H4 (cell line): ENCODE measurements around the gene PNN. TPM values are rescaled to one million over a fixed set of nuclear protein-coding genes. Genes with fewer than 3 reads are reported as not detected.
"Not testable (repeated sequence)": the region's sequence is repeated elsewhere in the genome, so short reads cannot be mapped to it uniquely, and the experiment has no call there.

Experiments
- DNase-seq: peaks from one replicate; pipeline ENCODE4 v3.0.0-alpha.2; 2015; ENCODE audit warnings: low spot score
- total RNA-seq: library from RNA; depleted of rRNA; stranded (reverse); fragments of >200 nt; shearing (Covaris generic); gene quantifications from 2 replicates; pipeline ENCODE4 v1.2.3, GENCODE V29; 2014

Gene PNN
- total RNA-seq, 1 experiment from 2014 or later: 23.1 TPM

DNA sequence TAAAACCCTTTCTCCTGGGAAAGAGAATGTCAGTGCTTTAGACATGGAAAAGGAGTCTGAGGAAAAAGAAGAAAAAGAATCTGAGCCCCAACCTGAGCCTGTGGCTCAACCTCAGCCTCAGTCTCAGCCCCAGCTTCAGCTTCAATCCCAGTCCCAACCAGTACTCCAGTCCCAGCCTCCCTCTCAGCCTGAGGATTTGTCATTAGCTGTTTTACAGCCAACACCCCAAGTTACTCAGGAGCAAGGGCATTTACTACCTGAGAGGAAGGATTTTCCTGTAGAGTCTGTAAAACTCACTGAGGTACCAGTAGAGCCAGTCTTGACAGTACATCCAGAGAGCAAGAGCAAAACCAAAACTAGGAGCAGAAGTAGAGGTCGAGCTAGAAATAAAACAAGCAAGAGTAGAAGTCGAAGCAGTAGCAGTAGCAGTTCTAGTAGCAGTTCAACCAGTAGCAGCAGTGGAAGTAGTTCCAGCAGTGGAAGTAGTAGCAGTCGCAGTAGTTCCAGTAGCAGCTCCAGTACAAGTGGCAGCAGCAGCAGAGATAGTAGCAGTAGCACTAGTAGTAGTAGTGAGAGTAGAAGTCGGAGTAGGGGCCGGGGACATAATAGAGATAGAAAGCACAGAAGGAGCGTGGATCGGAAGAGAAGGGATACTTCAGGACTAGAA lies 6.1 kb downstream of the PNN start:
- no peak for DNase-seq

DNA sequence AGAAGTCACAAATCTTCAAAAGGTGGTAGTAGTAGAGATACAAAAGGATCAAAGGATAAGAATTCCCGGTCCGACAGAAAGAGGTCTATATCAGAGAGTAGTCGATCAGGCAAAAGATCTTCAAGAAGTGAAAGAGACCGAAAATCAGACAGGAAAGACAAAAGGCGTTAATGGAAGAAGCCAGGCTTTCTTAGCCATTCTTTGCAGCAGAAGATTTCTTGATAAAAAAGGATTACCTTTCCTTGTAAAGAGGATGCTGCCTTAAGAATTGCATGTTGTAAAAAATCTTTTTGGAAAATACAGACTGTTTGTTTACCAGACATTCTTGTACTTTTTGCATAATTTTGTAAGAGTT lies 6.6 kb downstream of the PNN start:
- DNase-seq: no peak

DNA sequence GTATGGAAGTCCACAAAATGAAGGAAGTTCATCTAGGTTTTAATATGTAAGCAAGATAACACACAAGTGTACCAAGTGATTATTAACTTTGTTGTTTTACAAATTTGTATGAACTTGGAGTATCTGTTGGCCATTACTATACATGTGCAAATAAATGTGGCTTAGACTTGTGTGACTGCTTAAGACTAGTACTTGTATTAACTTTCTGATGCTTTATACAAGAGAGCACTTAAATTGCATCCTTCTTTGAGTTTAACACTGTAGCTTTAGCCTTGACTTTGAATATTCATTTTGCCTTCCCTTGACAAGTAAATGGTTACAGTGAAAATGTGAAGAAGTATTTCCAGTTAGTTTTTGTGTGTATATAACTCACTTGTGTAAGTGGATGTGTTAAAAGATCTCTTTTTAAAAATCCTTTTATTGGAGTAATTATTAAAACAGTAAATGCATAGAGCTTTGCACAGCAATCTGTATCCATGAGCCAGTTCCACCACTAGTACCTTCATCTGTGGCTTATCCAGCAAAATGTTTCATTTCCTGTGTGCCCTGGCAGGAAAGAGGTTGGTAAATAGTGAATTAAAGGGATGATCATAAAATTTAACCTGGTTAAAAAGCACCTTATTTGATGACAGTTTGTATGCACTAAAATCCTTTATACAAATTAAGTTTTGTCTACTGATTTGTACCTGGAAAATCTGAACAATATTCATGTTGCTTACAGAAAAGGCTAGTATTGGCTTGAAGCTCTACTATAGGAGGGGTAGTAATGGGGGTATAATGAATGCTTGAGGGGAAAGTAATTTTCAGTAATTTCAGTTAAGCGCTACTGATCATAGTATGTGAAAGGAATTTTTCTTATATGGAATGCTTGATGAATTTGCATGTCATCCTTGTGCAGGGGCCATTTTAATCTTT lies 8.0 kb downstream of the PNN start:
- no peak for DNase-seq

DNA sequence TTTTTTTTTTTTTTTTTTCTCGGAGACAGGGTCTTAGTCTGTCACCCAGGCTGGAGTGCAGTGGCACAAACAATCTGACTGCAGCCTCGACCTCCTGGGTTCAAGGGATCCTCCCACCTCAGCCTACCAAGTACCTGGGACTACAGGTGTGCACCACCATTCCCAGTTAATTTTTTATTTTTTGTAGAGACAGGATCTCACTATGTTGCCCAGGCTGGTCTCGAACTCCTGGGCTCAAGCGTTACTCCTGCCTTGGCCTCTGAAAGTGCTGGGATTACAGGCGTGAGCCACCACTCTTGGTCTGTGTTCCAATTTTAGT lies 8.6 kb downstream of the PNN start:
- DNase-seq: not testable (repeated sequence)

DNA sequence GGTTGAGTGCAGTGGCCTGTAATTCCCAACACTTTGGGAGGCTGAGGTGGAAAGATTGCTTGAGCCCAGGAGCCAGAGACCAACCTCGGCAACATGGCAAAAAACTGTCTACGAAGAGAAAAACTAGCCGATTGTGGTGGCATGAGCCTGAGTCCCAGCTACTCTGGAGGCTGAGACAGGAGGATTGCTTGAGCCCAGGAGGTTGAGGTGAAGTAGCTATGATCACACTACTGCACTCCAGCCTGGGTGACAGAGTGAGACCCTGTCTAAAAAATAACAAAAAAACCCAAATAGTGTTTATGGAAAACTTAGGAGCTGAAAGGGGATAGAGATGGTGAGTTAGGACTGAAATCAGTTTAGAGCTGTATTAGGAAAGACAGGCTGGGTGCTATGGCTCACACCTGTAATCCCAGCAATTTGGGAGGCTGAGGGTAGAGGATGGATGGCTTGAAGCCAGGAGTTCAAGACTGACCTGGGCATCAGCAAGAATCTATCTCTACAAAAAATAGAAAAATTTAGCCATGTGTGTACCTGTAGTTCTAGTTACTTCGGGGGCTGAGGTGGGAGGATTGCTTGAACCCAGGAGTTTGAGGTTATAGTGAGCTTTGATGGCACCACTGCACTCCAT lies 9.7 kb downstream of the PNN start:
- no peak for DNase-seq

DNA sequence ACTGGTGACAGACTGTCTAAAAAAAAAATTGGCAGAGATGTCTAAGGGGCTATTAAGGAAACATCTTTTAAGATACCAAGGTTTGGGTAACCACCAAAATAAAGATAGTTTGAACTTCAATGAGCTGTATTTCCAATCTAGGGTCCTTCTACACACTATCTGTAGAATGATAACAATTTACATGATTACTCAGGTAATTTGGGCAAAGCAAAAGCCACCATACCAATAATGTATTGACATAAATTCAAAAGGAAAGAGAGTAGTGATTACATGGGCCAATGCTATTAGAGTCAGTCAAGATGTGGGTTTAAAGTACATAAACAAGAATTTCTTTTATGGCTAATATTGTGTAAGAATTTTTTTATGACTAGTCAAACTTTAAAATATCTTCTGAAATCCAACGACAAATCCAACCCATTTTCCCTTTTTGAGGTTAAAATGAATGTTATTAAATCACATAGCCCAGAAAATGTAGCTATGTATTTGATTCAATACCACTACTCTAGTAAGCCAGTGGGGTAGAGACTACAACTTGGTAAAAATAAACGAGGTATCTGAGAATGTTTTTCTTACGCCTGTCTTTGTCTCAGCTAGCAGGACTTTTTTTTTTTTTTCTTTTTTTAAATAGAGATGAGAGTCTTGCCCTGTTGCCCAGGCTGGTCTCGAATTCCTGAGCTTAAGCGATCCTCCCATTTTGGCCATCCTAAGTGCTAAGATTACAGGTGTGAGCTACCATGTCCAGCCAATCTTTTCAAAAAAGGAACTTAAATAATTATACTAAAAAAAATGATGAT lies 10.4 kb downstream of the PNN start:
- DNase-seq: no peak

DNA sequence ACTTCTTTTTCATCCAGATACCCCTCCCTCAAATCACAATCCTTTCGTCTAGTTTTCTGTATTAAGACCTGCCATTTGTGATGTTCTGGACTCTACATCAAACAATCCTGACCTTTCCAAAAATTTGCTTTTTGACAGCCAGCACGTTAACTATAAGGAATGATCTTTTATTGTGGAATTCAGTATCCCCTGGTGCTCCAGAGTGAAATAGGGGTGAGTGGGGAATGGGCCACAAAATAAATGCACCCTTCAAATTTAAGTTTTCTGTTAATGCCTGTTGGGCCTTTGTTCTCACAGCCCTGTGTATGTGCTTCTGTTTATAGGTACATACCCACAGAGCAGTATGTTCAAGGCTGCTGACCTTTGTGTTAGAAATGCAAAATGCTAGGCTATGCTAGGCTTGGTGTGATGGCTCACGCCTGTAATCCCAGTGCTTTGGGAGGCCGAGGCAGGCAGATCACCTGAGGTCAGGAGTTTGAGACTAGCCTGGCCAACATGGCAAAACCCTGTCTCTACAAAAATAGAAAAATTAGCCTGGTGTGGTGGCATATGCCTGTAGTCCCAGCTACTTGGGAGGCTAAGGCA lies 12.0 kb downstream of the PNN start:
- DNase-seq: no peak

DNA sequence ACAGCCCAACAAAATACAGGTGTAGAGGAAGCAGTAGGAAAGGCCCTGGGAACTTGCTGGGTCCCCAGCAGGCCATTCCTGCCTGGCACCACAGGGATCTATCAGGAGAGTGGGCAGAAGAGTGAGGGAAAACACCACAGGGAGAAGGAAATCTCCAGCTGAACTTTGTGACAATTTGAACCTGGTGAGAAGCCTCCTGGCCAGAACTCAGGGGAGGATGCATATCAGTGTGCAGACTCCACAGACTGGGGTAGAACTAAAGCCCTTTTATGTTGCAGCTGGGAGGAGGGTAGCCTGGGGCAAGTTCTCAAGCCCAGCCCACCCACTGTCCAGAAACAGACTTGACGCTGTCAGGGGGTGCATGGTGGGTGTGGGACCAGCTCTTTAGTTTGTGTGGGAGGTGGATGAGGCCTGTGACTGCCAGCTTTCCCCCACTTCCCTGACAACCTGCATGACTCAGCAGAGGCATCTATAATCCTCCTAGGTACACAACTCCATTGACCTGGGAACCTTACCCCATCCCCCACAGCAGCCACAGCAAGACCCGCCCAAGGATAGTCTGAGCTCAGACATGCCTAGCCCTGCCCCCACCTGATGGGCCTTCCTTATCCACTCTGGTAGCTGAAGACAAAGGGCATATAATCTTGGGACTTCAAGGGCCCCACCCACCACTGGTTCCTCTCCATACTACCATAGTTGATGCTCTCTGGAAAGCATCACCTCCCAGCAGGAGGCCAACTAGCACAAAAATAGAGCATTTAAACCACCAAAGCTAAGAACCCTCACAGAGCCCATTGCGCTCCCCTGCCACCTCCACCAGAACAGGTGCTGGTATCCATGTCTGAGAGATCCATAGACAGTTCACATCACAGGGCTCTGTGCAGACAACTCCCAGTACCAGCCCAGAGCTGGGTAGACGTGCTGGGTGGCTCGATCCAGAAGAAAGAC lies 28.9 kb downstream of the PNN start:
- peak; percentile 23 for DNase-seq

DNA sequence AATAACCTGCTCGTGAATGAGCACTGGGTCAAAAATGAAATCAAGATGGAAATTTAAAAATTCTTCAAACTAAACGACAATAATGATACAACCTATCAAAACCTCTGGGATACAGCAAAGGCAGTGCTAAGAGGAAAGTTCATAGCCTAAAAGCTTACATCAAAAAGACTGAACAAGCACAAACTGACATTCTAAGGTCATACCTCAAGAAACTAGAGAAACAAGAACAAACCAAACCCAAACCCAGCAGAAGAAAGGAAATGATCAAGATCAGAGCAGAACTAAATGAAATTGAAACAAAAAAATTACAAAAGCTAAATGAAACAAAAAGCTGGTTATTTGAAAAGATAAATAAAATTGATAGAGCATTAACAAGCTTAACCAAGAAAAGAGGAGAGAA lies 32.4 kb downstream of the PNN start:
- DNase-seq: not testable (repeated sequence)

DNA sequence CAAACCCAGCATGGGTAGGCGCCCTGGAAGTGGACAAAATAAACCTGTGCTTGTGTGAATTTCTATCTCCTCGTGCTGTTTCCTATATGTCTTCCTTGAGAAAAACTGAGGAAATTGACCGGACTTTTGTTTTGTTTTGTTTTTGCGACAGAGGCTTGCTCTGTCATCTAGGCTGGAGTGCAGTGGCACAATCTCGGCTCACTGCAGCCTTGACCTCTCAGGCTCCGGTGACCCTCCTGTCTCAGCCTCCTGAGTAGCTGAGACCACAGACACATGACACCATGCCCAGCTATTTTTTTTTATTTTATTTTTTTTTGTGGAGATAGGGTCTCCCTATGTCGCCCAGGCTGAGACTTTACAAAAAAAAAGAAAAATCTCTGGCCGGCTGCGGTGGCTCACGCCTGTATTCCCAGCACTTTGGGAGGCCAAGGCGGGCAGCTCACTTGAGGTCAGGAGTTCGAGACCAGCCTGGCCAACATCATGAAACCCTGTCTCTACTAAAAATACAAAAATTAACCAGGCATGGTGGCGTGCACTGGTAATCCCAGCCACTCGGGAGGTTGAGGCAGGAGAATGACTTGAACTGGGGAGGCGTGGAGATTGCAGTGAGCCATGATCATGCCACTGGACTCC lies 36.2 kb downstream of the PNN start:
- DNase-seq: no peak

DNA sequence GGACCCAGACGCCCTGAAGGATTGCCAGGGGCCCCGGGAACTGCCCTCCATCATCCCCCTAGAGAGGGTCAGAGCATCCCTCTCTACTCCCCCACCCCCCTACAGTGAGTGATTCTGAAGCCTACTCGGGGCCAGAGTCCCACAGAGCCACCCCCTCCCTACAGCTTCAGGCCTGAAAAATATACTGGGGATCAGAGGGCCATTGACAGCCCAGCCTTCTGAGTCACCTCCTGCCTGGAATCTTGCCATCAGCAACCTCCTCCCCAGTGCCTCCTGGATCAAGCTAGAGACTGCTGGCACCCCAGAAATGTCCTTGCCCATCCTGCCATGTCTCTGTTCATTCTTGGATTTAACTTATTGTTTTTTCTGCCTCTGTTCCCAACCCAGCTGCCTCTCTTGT lies 37.0 kb downstream of the PNN start:
- no peak for DNase-seq

DNA sequence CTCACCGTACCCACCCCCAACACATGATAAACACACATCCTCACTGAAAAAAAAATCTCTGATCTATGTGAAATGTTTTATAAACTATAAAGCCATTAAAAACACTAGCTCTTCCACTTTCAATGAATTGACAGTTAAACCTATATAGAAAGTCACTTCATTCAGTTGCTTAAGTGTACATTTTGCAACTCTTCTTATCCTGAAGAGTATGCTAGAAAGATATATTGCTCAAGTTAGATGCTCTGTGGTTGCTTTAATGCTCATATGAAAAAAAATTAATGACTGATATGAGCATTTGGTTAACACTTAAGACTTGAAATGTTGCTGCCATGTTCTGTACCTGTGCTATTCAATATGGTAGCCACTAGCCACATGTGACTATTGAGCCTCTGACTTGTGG lies 37.6 kb downstream of the PNN start:
- DNase-seq: no peak

DNA sequence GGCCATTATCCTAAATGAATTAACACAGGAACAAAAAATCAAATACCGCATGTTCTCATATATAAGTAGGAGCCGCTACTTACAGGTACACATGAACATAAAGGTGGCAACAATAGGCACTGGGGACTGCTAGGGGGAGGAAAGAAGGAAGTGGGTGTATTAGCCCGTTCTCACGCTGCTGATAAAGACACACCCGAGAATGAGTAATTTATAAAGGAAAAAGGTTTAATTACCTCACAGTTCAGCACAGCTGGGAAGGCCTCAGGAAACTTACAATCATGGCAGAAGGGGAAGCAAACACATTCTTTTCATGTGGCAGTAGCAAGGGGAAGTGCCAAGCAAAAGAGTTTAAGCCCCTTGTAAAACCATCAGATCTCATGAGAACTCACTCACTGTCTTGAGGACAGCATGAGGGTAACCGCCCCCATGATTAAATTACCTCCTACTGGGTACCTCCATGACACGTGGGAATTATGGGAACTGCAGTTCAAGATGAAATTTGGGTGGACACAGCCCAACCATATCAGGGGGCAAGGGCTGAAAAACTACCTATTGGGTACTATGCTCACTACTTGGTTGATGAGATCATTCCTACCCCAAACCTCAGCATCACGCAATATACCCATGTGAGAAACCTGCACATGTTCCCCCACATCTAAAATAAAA lies 42.3 kb downstream of the PNN start:
- no peak for DNase-seq

DNA sequence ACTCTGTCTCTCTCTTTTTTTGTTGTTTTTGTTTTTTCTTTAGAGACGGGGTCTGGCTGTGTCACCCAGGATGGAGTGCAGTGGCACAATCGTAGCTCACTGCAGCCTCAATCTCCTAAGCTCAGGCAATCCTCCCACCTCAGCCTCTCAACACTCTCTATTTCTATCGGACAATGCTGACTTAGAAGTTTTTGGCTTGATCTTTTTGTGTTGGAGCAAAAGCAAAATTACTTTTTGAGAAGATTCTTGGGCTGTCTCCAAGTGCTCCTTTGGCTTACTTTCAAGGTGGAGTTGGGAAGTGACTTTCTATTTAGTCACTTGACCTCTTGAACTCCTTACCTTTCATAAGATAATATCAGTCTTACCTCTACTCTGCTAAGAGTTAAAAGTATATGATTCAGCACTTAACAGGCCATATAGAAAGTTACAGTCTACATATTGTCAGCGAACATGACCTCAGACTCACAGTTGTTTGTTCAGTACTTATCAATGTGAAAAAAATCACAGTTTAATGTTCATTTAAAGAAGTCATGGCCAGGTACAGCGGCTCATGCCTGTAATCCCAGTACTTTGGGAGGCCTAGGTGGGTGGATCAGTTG lies 43.2 kb downstream of the PNN start:
- peak; percentile 8 for DNase-seq

DNA sequence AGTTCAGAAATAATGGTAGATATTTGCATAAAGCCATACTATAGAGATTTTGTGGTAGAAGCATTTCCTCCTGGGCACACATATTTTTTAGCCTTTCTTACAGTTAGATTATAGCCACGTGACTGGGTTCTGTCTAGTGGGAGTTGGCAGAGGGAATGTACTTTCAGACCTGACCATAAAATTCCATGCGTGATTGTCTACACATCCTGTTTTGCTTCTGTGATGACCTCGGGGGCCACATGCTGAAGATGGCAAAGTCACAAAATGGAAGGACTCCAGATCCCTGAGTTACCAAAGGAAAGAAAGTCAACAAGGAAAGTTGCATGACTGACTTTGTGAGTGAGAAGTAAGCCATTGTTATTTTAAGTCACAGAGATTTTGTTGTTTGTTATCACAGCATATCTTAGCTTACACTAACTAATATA lies 44.0 kb downstream of the PNN start:
- peak; percentile 55 for DNase-seq

DNA sequence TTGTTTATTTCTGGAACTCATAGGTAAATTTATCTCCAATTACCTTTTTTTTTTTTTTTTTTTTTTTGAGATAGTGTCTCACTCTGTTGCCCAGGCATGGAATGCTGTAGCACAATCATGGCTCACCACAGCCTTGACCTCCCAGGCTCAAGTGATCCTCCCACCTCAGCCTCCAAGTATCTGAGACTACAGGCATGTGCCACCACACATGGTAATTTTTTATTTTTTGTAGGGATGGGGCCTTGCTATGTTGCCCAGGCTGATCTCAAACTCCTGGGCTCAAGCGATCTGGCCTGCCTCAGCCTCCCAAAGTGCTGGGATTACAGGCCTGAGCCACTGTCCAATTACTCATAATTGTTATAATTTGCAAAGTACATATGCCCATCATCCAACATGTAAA lies 45.4 kb downstream of the PNN start:
- DNase-seq: not testable (repeated sequence)

DNA sequence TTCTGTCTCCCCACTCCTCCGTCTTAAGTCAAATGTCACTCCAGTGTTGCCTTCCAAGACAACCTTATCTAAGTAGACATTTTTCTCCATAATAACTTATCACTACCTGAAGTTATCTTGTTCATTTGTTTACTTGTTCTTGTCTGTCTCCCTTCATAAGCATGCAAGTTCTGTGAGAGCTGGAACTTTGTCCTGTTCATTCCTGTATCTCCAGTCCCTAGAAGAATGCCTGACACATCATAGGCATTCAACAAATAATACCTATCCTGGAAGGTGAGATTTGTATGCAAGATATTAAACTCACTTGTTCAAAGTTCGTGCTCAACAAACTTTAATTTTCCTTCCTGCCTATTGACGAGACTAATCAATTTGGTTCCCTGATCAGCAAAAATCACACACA lies 53.0 kb downstream of the PNN start:
- DNase-seq: no peak

DNA sequence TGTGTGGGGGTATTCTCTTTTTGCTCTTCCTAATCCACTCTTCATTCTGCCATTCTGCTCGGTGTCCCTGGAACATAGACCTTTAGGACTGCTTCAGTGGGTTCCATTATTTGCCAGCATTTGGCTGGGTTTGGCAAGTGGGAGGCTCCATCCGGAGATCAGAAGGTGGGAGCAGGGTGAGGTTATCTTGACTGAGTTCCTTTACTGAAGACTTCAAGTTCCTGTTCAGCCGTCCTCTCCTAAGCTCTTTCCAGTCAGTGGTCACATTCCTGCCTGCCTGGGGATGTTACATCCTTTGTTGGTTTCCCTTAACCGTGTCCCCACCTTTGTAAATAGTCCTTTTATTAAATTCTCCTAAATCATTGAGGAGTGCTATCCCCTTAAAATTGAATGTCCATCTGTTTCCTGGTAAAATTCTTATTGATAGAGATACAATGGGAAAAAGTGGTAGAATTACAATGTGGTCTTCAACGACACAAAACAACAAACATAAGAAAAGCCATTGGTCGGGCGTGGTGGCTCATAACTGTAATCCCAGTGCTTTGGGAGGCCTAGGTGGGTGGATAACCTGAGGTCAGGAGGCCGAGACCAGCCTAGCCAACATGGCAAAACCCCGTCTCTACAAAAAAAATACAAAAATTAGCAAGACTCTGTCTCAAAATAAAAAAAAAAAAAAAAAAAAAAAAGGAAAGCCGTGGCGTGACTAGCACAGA lies 53.6 kb downstream of the PNN start:
- no peak for DNase-seq

DNA sequence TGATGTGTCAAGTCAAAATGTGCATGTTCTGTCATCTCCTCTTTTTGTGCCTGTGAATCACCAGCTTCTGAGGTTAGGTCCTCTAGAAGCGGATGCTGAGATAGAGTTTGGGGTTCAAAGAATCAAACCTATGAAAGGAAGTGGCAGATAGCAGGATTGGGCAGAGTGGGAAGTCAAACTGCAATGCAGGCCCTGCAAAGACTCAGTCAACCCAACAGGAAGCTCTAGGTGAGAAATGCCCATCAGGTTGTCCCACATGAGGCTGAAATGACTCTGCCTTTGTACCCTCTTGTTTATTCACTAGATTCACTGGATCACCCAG lies 54.1 kb downstream of the PNN start:
- peak; percentile 26 for DNase-seq
